GM18511 (cell line): ENCODE measurements around the gene HOXA10.

ENCODE experiments used
- ATAC-seq: cut with Tn5 transposase; IDR thresholded peaks from one replicate; pipeline ENCODE4 v1.9.1; 2021; ENCODE audit warnings: mild to moderate bottlenecking, moderate library complexity; ENCODE audit not compliant: unreplicated experiment

Gene HOXA10

GRCh38 chr7:27173956-27174873, at the start of gene HOXA10:
TSS of gene HOXA10 (minus strand) at chr7:27174320. CDS start at chr7:27174306, 14 bp downstream.
- ATAC-seq: no peak

DNA sequence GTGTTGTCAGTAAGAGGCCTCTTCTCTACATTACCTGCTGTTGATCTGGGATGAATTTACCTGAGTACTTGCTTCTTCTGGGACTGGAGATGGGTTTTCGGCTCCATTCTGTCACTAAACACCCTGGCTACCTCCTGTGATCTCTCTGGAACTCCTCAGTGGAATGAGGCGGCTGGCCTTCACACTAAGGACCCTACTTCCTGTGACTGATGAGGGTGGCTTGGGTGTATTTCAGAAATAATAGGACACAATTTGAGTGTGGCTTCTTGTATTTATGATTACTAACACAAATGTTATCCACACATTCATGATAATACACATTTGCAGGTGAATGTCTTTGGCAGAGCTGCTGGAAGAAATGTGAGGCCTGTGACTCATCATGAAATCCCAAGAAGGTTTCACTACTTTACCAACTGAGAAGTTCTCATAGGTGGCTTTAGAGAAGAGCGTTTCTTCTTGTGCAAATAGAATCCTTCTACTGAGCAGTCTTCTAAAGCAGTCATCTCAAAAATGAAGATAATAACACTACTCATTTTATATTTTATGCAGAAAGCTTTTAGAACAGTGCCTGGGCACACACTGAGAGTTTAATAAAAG, 47.2 kb upstream of the HOXA10 start:
- no peak for ATAC-seq

- no peak for ATAC-seq
These were observed 46.4 kb upstream of the HOXA10 start for GRCh38 chr7:27220440-27220955.

- ATAC-seq: no peak
These were observed 45.7 kb upstream of the HOXA10 start for GRCh38 chr7:27219821-27220220.

- ATAC-seq: no peak
These were observed 43.8 kb upstream of the HOXA10 start for GRCh38 chr7:27217951-27218350.

DNA sequence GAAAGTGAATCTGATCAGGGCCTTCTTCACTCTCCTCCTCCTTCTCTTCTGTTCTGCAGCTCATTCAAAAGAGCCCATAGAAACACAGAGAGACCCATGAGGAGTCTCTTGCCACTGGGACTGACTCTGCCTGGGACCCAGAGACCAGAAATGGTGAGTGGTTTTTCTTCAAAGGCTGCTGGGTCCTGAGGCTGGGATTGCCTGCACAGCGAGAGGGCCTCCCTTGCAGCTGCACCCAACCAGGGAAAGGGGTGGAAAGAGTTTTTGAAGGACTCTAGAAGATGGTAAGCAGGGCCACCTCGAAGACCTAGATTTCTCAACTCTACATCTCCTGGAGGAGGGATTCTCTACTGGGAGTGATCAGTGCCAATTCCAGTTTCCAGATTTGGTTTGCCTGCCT, 41.2 kb upstream of the HOXA10 start:
- ATAC-seq: no peak

DNA sequence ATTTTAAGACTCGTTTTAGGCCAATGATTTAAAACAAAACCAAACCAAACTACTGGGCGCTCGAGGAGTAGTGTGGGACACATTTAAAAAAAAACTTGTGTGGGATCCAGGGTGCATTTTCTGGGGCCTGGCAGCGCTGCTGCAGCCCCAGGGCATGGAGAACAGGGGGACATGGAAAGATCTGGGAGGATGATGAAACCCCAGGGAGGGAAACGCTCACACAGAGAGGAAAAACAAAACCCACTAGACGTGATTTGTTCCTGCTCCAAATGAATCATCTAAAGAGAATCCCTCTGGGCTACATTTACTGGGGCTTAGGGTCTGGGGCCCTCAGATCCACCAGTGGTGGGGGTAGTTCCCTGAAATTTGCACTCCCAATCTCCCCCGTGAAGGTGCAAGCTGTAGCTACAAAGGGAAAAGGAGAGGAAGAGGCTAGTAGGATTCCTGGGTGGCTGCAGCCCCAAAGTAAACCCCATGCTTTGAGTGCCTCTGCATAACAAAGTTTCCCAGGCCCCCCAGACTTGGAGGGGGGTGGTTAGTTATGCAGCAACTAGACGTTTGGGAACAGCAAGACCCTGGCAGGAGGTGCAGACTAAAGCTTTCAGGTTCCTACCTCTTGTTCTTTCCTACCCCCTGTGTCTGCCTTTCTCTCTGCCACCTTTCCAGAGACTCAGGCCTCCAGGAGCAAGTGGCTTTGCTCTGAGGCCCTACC, 40.3 kb upstream of the HOXA10 start:
- ATAC-seq: no peak

DNA sequence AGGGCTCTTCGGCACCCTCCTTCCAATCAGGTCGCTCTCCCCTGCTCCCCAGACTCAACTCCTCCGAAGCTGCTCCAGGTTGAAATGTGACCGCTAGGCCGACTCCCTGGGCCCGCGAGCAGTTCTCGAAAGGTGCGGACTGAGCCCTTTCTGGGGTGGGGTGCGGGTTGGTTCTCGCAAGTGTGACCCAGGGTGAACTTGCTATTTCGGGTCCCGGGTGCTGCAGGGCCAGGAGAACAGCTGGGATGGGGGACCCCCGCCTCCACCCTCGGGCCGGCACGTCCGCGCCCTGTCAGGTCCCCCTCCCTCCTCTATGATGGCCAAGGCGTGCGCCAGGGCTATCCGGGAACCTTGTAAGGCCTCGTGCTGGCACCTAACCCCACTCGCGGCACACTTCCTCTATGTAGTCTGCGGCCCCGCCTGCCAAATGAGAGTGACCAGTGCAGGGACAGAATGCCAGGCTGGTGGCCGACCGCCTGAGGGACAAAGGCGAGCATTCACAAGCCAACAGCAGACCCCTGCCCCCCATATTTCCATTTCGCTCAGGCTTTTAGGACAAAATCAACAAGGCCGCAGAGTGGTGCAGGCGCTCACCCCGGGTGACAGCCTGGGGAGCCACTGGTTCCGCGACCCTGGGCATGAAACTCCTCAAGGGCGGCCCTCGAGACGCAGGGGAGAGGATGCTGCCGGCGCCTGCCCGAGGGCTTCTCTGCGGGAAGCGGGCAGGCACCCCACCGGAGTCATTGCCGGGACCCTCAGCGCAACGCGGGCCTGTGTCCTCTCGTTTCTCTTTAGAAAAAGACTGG, 39.5 kb upstream of the HOXA10 start:
- ATAC-seq: no peak

DNA sequence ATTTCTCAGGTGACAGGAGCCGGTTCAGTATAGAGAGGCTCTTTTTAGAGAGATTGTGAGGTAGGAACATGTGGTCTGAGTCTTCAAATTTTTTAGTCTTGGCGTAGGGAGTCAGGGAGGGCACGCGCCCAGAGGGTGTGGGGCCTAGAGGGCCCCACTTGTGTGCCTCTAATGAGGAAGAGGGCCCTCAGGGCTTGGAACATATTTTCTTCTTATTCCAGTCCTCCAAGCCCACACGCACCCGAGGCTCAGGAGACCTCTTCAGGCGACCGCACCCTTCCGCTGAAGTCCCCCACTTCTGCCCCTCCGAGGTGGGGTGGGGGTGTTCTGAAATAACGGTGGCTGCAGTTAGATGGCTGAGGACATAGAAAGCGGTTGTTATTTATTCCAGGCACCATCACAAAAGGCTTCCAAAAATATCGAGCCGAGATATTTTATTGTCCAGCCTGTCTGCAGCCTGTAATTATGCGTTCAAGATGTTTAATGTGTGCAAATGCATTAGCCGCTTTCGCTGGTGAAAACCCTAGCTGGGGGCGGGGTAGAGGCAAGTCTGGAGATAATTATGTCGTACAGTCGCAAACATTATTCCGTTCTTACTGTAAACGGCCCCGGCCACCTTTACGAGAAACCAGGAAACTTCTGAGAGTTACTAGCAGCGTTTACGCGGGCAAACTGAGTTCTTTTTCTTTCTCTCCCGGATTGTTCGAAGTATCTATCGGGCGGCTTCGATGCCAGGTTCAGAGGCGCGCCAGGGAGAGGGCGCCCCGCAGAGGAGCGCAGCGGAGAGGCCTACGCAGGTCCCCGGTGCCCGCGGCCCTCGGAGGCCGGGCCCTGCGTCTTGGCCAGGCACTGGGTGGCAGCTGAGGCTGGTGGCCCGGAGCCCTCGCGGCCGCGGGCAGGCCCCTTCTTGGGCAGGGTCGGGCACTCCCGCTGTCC, 38.6 kb upstream of the HOXA10 start:
- ATAC-seq: no peak

- no peak for ATAC-seq
These were observed 37.7 kb upstream of the HOXA10 start for GRCh38 chr7:27211764-27212204.

GRCh38 chr7:27211084-27211446, 36.9 kb upstream of the HOXA10 start:
- no peak for ATAC-seq

- ATAC-seq: no peak
These were observed 36.4 kb upstream of the HOXA10 start for GRCh38 chr7:27210441-27211083.

GRCh38 chr7:27209933-27210440, 35.9 kb upstream of the HOXA10 start:
- no peak for ATAC-seq

DNA sequence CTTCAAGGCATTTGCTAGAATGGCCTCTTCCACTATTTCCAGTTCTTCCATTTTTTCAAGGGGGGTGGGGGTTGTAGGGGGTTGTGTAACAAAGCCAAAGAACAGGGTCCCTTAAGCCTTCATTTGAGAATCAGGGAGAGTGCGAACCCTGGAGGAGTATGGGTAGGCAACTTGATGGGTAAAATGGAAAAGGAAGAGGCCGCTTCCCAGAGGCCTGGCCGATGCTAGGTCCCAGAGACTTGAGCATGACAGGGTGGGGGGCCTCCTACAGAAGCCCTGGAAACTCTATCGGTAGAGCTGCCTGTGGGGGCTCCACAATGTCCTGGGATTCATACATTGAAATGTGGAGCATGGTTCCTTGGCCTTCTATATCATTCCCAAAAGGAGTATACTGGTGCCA, 34.9 kb upstream of the HOXA10 start:
- ATAC-seq: no peak

DNA sequence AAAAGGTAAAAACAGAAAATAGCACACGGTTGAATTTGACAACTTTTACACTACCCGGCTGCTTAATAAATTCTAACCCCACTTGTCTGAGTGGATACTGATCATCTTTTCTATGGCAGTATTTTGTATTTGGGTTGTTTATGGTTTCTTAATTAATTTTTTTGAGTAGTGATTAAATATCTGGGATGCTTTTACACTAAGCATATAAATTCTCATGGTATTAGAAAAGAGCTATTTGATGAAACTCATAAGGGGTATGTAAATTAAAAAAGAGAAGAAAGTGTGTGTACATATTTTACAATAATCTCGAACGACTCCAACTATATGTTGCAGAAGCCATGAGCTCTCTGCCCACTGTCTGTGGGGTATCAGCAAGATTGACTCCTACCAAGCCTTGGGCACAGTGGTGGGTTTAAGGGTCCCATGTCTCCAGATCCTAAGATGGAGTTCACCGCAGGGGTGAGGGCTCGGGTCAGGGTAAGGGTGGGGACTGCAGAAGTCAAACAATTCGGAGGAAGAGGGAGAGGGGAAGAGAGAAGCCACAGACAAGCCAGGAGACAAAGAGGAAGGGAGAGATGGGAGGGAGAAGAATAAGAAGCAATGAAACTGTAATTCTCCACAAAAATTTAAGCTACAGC, 33.3 kb upstream of the HOXA10 start:
- no peak for ATAC-seq

DNA sequence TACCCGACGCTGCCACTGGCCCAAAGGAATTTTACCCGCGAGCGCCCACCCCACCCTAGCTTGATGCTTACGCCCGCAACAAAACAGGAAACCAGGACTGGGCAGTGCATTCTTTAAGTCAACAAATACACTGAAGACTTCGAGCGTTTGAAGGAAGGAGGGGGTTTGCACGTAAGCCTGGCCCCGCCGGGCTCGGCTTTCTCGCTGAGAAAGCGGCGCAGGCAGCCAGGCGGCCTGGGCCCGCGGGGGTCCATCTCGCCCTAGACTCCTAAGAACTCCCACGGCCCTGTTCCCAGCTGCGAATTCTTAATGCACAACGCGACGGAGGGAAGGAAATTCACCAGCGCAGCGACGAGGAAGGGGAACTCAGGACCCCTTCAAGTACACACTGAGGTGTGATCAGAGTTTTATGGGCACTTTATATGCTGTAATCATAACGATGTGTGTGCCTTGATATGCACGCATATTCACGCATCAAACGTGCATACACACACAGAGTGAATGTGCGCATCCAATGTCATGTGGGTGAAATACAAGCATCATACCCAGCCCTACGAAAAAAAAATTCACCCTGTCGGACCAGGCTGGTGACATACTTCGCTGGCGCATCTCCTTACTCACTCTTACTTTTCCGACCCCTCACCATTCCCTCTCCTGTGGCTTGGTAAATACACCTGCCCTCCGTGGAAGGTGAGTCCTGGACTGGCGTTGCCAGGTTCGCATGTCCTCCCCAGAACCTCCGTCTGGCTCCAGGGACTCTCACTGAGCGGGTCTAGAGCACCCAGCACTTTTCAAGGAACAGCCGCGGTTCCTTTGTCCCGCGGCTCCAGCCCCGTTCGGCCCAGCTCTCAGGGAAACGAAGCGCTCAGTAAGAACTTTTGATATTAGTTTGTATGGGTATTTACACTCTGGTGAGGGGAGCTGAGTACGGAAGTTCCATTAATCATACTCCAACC, 31.5 kb upstream of the HOXA10 start:
- ATAC-seq: no peak

GRCh38 chr7:27204851-27205322, 30.8 kb upstream of the HOXA10 start:
- ATAC-seq: no peak
